Stimulated activated CD4-positive, alpha-beta T cell treated with anti-CD3 and anti-CD28 coated beads, Interleukin-1b, Interleukin-23, amount 100 ng/mL, for 48 hours (primary cell): ENCODE data around the gene FLG2.
"Not testable (repeated sequence)": the region's sequence is repeated elsewhere in the genome, so short reads cannot be mapped to it uniquely, and the experiment has no call there.

Experiments
- DNase-seq: peaks from one replicate; pipeline ENCODE4 v3.0.0-alpha.2; 2020

Gene FLG2

GRCh38 chr1:152359906-152360305, at the start of gene FLG2:
Gene FLG2, minus strand, starts transcription at chr1:152360006. Its CDS starts 1,122 bp downstream, at chr1:152358884.
- DNase-seq, result no peak

GRCh38 chr1:152408664-152409063, 48.9 kb upstream of the FLG2 start:
- DNase-seq, result no peak

GRCh38 chr1:152398812-152399698, 39.2 kb upstream of the FLG2 start:
- DNase-seq, result no peak

- no peak for DNase-seq
These were observed 37.7 kb upstream of the FLG2 start for GRCh38 chr1:152397474-152397873.

- no peak for DNase-seq
These were observed 34.3 kb upstream of the FLG2 start for GRCh38 chr1:152394151-152394550.

- no peak for DNase-seq
These were observed 33.1 kb upstream of the FLG2 start for GRCh38 chr1:152392909-152393308.

GRCh38 chr1:152388889-152389288, 29.1 kb upstream of the FLG2 start:
- no peak for DNase-seq

- no peak for DNase-seq
These were observed 27.1 kb upstream of the FLG2 start for GRCh38 chr1:152386940-152387339.

- no peak for DNase-seq
These were observed 21.1 kb upstream of the FLG2 start for GRCh38 chr1:152380932-152381331.

GRCh38 chr1:152374451-152374850, 14.6 kb upstream of the FLG2 start:
- DNase-seq, result no peak

- no peak for DNase-seq
These were observed 12.9 kb upstream of the FLG2 start for GRCh38 chr1:152372672-152373071.

GRCh38 chr1:152367436-152367835, 7.6 kb upstream of the FLG2 start:
- DNase-seq, result no peak

- no peak for DNase-seq
These were observed 3.1 kb downstream of the FLG2 start for GRCh38 chr1:152356736-152357135.

GRCh38 chr1:152349611-152350010, 10.2 kb downstream of the FLG2 start:
- DNase-seq, result no peak

GRCh38 chr1:152348447-152348846, 11.4 kb downstream of the FLG2 start:
- DNase-seq, result no peak

GRCh38 chr1:152347116-152347728, 12.6 kb downstream of the FLG2 start:
- peak; percentile 28 for DNase-seq

- no peak for DNase-seq
These were observed 15.4 kb downstream of the FLG2 start for GRCh38 chr1:152344438-152344837.

GRCh38 chr1:152343006-152343405, 16.8 kb downstream of the FLG2 start:
- no peak for DNase-seq

GRCh38 chr1:152335399-152335798, 24.4 kb downstream of the FLG2 start:
- DNase-seq, result no peak

GRCh38 chr1:152328801-152329391, 30.9 kb downstream of the FLG2 start:
- no peak for DNase-seq

- no peak for DNase-seq
These were observed 34.7 kb downstream of the FLG2 start, which contains the start of gene FLG for GRCh38 chr1:152325111-152325510. Gene FLG, minus strand, starts transcription at chr1:152325239. Its CDS starts 9,783 bp downstream, at chr1:152315456.

GRCh38 chr1:152313970-152314369, 45.8 kb downstream of the FLG2 start:
- DNase-seq, result no peak

- DNase-seq, result no peak
These were observed 46.4 kb downstream of the FLG2 start for GRCh38 chr1:152313319-152313801.

GRCh38 chr1:152312169-152312568, 47.6 kb downstream of the FLG2 start:
- not testable (repeated sequence) for DNase-seq
